ENCODE results near the gene TRNP1. TPM values are rescaled to one million over a fixed set of nuclear protein-coding genes. Genes with fewer than 3 reads are reported as not detected.

TRNP1 gene
- total RNA-seq, 1 donor from 2014 or later = 19.2 TPM

- peaks cover 28% of the 10 kb centered on the region for H3K4me1 ChIP-seq (ENCODE audit: insufficient read depth, low read length)
- Mint-ChIP-seq H3K27ac (ENCODE audit: unreplicated experiment) (peak overlapping the region; percentile 83), H3K9me3 (ENCODE audit: unreplicated experiment) (no peaks in the 10 kb centered on the region), H3K4me1 (ENCODE audit: low read depth, unreplicated experiment) (peaks cover 33% of the 10 kb centered on the region), H3K27me3 (ENCODE audit: low read depth, unreplicated experiment) (no peaks in the 10 kb centered on the region), H3K4me3 (ENCODE audit: unreplicated experiment) (peak overlapping the region; percentile 81), H3K36me3 (ENCODE audit: low read depth, unreplicated experiment) (peaks cover 2% of the 10 kb centered on the region)
- H3K27ac ChIP-seq (ENCODE audit: low read depth, low read length) = peak overlapping the region; percentile 40
- H3K9ac ChIP-seq (ENCODE audit: low read length) = peak overlapping the region; percentile 22
- no peak for DNase-seq (ENCODE audit: low read depth)
- no peak overlapping the region for H2AFZ ChIP-seq (ENCODE audit: low read depth, low read length)
- H3K9me3 ChIP-seq (ENCODE audit: insufficient read depth, low read depth, low read length) = no peaks in the 10 kb centered on the region
- peak overlapping the region; percentile 84 for H3K4me2 ChIP-seq (ENCODE audit: low read length)
- TF ChIP-seq EZH2 (IDR thresholded peaks at IDR 0.05; ENCODE audit: insufficient read depth, low read length) = no peak
- no peak for TF ChIP-seq CTCF (IDR thresholded peaks at IDR 0.05; ENCODE audit: insufficient read depth, low read depth, low read length)
- peaks cover 6% of the 10 kb centered on the region for H4K20me1 ChIP-seq (ENCODE audit: insufficient read depth, low read length)
- no peak overlapping the region for H3K4me3 ChIP-seq (ENCODE audit: insufficient read depth, low read depth, low read length)
- FAIRE-seq = no peak
- no peaks in the 10 kb centered on the region for H3K36me3 ChIP-seq (ENCODE audit: insufficient read depth, low read length)
- H3K27me3 ChIP-seq (ENCODE audit: insufficient read depth, low read length) = no peaks in the 10 kb centered on the region
- peaks cover 8% of the 10 kb centered on the region for H3K79me2 ChIP-seq (ENCODE audit: insufficient read depth, low read length)
Observed at GRCh38 chr1:27010226-27010994, 16.9 kb downstream of the TRNP1 start.

- H3K27me3 Mint-ChIP-seq (ENCODE audit: low read depth, unreplicated experiment) = no peaks in the 10 kb centered on the region
- peak; percentile 83 for DNase-seq (ENCODE audit: low read depth)
- Histone ChIP-seq H3K9ac (ENCODE audit: low read length) (peak overlapping the region; percentile 22), H3K4me1 (ENCODE audit: insufficient read depth, low read length) (peaks cover 28% of the 10 kb centered on the region), H3K27ac (ENCODE audit: low read depth, low read length) (peak overlapping the region; percentile 39), H3K9me3 (ENCODE audit: insufficient read depth, low read depth, low read length) (no peaks in the 10 kb centered on the region), H4K20me1 (ENCODE audit: insufficient read depth, low read length) (peaks cover 6% of the 10 kb centered on the region), H3K4me3 (ENCODE audit: insufficient read depth, low read depth, low read length) (no peak overlapping the region), H3K79me2 (ENCODE audit: insufficient read depth, low read length) (peaks cover 8% of the 10 kb centered on the region), H3K4me2 (ENCODE audit: low read length) (peak overlapping the region; percentile 84), H3K36me3 (ENCODE audit: insufficient read depth, low read length) (no peaks in the 10 kb centered on the region), H3K27me3 (ENCODE audit: insufficient read depth, low read length) (no peaks in the 10 kb centered on the region), H2AFZ (ENCODE audit: low read depth, low read length) (peak overlapping the region; percentile 45)
- H3K27ac Mint-ChIP-seq (ENCODE audit: unreplicated experiment) = peak overlapping the region; percentile 83
- H3K36me3 Mint-ChIP-seq (ENCODE audit: low read depth, unreplicated experiment) = peaks cover 2% of the 10 kb centered on the region
- peak overlapping the region; percentile 81 for H3K4me3 Mint-ChIP-seq (ENCODE audit: unreplicated experiment)
- peaks cover 33% of the 10 kb centered on the region for H3K4me1 Mint-ChIP-seq (ENCODE audit: low read depth, unreplicated experiment)
- no peak for TF ChIP-seq CTCF (IDR thresholded peaks at IDR 0.05; ENCODE audit: insufficient read depth, low read depth, low read length)
- TF ChIP-seq EZH2 (IDR thresholded peaks at IDR 0.05; ENCODE audit: insufficient read depth, low read length) = no peak
- H3K9me3 Mint-ChIP-seq (ENCODE audit: unreplicated experiment) = no peaks in the 10 kb centered on the region
- no peak for FAIRE-seq
Observed at GRCh38 chr1:27011058-27011764, 17.7 kb downstream of the TRNP1 start.

All from astrocyte (in vitro differentiated cells and primary cell).